K562 (cell line): Measurements from ENCODE around the gene RARS1. TPM values are rescaled to one million over a fixed set of nuclear protein-coding genes. Genes with fewer than 3 reads are reported as not detected.

Experiments used
- ATAC-seq: fragments of 200-7000 bp; cut with Tn5 transposase; 3 replicates; pipeline ENCODE4 v1.9.1; 2020; ENCODE audit warnings: moderate library complexity
- BruUV-seq: library from RNA; stranded (reverse); fragments of 400-500 nt; replicated peaks from 2 replicates; lab custom pipeline; 2021; lab: Mats Ljungman, UMichigan
- CTCF ChIA-PET: fragments of 300-600 bp; formaldehyde crosslinking; extraction: SDS; loops from one replicate; lab custom pipeline; 2021; ENCODE audit warnings: low intra/inter-chr PET ratio; lab: Yijun Ruan, JAX
- POLR2A ChIA-PET: fragments of 300-600, 350-650 bp; sonication (Branson Sonifier 250); formaldehyde crosslinking; extraction: SDS; loops from one replicate; lab custom pipeline; 2021; ENCODE audit warnings: antibody characterized with exemption, inconsistent platforms; lab: Yijun Ruan, JAX
- DNase-seq, 4 experiments: peaks; one replicate each; pipeline versions ENCODE4 v3.0.0 to v3.0.0-alpha.2; 2011 to 2018; ENCODE audit warnings: low spot score in 3 of 4, mixed read lengths in 3 of 4; ENCODE audit errors: extremely low read depth in 1 of 4
- FAIRE-seq: peaks from 2 replicates; lab custom pipeline; 2011; peaks lifted over from hg19 to GRCh38; lab: Jason Lieb, UNC
- H2AFZ ChIP-seq: 2 replicates; pipeline ENCODE4 v1.6.0; 2011; ENCODE audit warnings: low read depth, low read length, control low read depth, inconsistent platforms
- H3K27ac ChIP-seq: fragments of 200-600 bp; 3 replicates; pipeline ENCODE4 v1.8.0; 2011; ENCODE audit warnings: low read depth, mild to moderate bottlenecking, control low read depth, inconsistent platforms, low read length, moderate library complexity, mixed read lengths; ENCODE audit errors: extremely low read depth
- H3K27me3 ChIP-seq, 2 experiments: fragments of 300-600 bp in 1 of 2; 2 replicates in 1 of 2; 3 replicates in 1 of 2; pipeline versions ENCODE4 v1.6.0 to v1.8.0; 2011; ENCODE audit warnings: inconsistent platforms in 2 of 2, low read length in 2 of 2, mild to moderate bottlenecking in 1 of 2, mixed read lengths in 1 of 2, moderate library complexity in 1 of 2; ENCODE audit not compliant: control insufficient read depth in 2 of 2, insufficient read depth in 2 of 2
- H3K36me3 ChIP-seq: fragments of 300-600 bp; 3 replicates; pipeline ENCODE4 v1.8.0; 2011; ENCODE audit warnings: mild to moderate bottlenecking, low read length, inconsistent platforms; ENCODE audit not compliant: control insufficient read depth, insufficient read depth
- H3K4me1 ChIP-seq, 2 experiments: fragments of 200-600 bp in 1 of 2; replicated peaks in 1 of 2; 2 replicates in 1 of 2; 3 replicates in 1 of 2; pipeline versions ENCODE4 v1.5.1 to v1.8.0; 2011; ENCODE audit warnings: inconsistent platforms in 2 of 2, low read length in 2 of 2, mild to moderate bottlenecking in 1 of 2, mixed read lengths in 1 of 2, moderate library complexity in 1 of 2; ENCODE audit not compliant: control insufficient read depth in 2 of 2, insufficient read depth in 2 of 2
- H3K4me2 ChIP-seq: 2 replicates; pipeline ENCODE4 v1.6.1; 2011; ENCODE audit warnings: low read length, control low read depth, inconsistent platforms, mixed read lengths; ENCODE audit not compliant: insufficient read depth
- H3K4me3 ChIP-seq: fragments of 200-600 bp; sonication (generic), shearing (Covaris generic); 2 replicates; pipeline ENCODE4 v1.5.1; 2016; ENCODE audit warnings: control low read depth, inconsistent platforms
- H3K79me2 ChIP-seq: fragments of 200-600 bp; 3 replicates; pipeline ENCODE4 v1.8.0; 2011; ENCODE audit warnings: low read length, inconsistent platforms; ENCODE audit not compliant: control insufficient read depth, insufficient read depth
- H3K9ac ChIP-seq, 2 experiments: 2 replicates each; pipeline versions ENCODE4 v1.6.0 to v1.6.1; 2011; ENCODE audit warnings: low read depth in 2 of 2, low read length in 2 of 2, control low read depth in 1 of 2, inconsistent platforms in 1 of 2, mild to moderate bottlenecking in 1 of 2, mixed read lengths in 1 of 2; ENCODE audit not compliant: insufficient read depth in 1 of 2
- H3K9me1 ChIP-seq: one replicate; pipeline ENCODE4 v1.6.0; 2011; ENCODE audit warnings: inconsistent platforms, mild to moderate bottlenecking, low read length, moderate library complexity; ENCODE audit not compliant: control insufficient read depth, insufficient read depth
- H3K9me3 ChIP-seq: replicated peaks from 2 replicates; pipeline ENCODE4 v1.5.1; 2011; ENCODE audit warnings: low read depth, low read length, inconsistent platforms; ENCODE audit not compliant: control insufficient read depth, insufficient read depth
- H4K20me1 ChIP-seq: replicated peaks from 2 replicates; pipeline ENCODE4 v1.6.1; 2011; ENCODE audit warnings: low read length, inconsistent platforms, mixed read lengths; ENCODE audit not compliant: control insufficient read depth, insufficient read depth
- CBFA2T2 ChIP-seq: fragments of 450-650 bp; conservative IDR thresholded peaks from 2 replicates; pipeline ENCODE4 v1.6.1; 2017; ENCODE audit warnings: mild to moderate bottlenecking
- CBFA2T3 ChIP-seq: fragments of 450-650 bp; IDR thresholded peaks from 2 replicates; pipeline ENCODE4 v1.6.1; 2017
- E2F1 ChIP-seq: sonication (generic); formaldehyde crosslinking; IDR thresholded peaks from 2 replicates; pipeline ENCODE4 v1.8.1; 2023; ENCODE audit warnings: mild to moderate bottlenecking, missing genetic modification reagents, moderate library complexity
- MEIS2 ChIP-seq: fragments of 450-650 bp; IDR thresholded peaks from 2 replicates; pipeline ENCODE4 v1.6.1; 2014; ENCODE audit warnings: mild to moderate bottlenecking; ENCODE audit not compliant: partially characterized antibody
- SIRT6 ChIP-seq: IDR thresholded peaks from one replicate; pipeline ENCODE4 v1.6.1; 2012; ENCODE audit warnings: low read depth, mild to moderate bottlenecking, control low read depth, inconsistent platforms, low read length, moderate library complexity
- SLC30A9 ChIP-seq: fragments of 250-450 bp; sonication (Bioruptor Pico); IDR thresholded peaks from 2 replicates; pipeline ENCODE4 v1.8.0; 2022; ENCODE audit warnings: mild to moderate bottlenecking, moderate library complexity
- SREBF2 ChIP-seq: sonication (generic); formaldehyde crosslinking; IDR thresholded peaks from 2 replicates; pipeline ENCODE4 v1.4.0; 2020; ENCODE audit warnings: mild to moderate bottlenecking, missing genetic modification reagents
- ZBTB17 ChIP-seq: fragments of 450-650 bp; formaldehyde crosslinking; IDR thresholded peaks from 2 replicates; pipeline ENCODE4 v1.4.0; 2020; ENCODE audit warnings: mild to moderate bottlenecking
- ZNF23 ChIP-seq: fragments of 250-450 bp; sonication (Bioruptor Pico); IDR thresholded peaks from 2 replicates; pipeline ENCODE4 v1.4.0; 2020; ENCODE audit warnings: mild to moderate bottlenecking
- ZNF263 ChIP-seq: sonication (generic); formaldehyde crosslinking; IDR thresholded peaks from 2 replicates; pipeline ENCODE4 v1.8.0; 2022; ENCODE audit warnings: mild to moderate bottlenecking, missing genetic modification reagents, borderline replicate concordance
- ZNF398 ChIP-seq: fragments of 250-450 bp; sonication (Bioruptor Pico); IDR thresholded peaks from 2 replicates; pipeline ENCODE4 v1.8.0; 2021; ENCODE audit warnings: moderate library complexity, mild to moderate bottlenecking, inconsistent platforms
- WGBS: fragments of 100-300 bp; shearing (Covaris generic); methylation state at CpG from one replicate; pipeline ENCODE4 v1.1.6; 2016; ENCODE audit warnings: low coverage, mixed read lengths; ENCODE audit not compliant: insufficient coverage; ENCODE audit errors: missing lambda C conversion rate; 5-methylcytosine and 5-hydroxymethylcytosine counted together
- in situ Hi-C: fragments of 300-500 bp; cut with MboI; formaldehyde crosslinking; loops from 4 replicates; pipeline ENCODE4 v1.15.0; 2018; ENCODE audit warnings: inconsistent platforms, mixed read lengths
- intact Hi-C: fragments of 100-400 bp; cut with micrococcal nuclease; formaldehyde crosslinking; loops from 2 replicates; pipeline ENCODE4 v1.14.2; 2022
- polyA plus RNA-seq, 8 experiments: library from polyadenylated mRNA; depleted of rRNA in 4 of 8; stranded (reverse) in 5 of 8; unstranded in 3 of 8; fragments of >200 nt; fragmentation: Nextera tagmentation in 2 of 8; fragmentation: Illumina TruSeq in 1 of 8; extraction: Ambion mirVana in 2 of 8; extraction: Trizol in 1 of 8; gene quantifications; 2 replicates each; pipeline versions ENCODE4 v1.2.1 to v1.2.3, GENCODE V29; 2011 to 2014; ENCODE audit warnings: inconsistent platforms in 1 of 8, missing spikeins in 1 of 8
- total RNA-seq, 7 experiments: library from RNA; depleted of rRNA in 6 of 7; stranded (reverse); fragments of >200 nt in 6 of 7; fragmentation: Illumina TruSeq in 2 of 7; extraction: Trizol in 2 of 7; gene quantifications; 2 replicates each; pipeline versions ENCODE4 v1.2.1 to v1.2.3, GENCODE V29; 2011 to 2021; ENCODE audit warnings: low replicate concordance in 1 of 7
- TF ChIP-seq, protein P1 (sequence below), 3 experiments: fragments of 200-800 bp in 1 of 3; fragments of 250-450 bp in 1 of 3; fragments of 450-650 bp in 1 of 3; sonication (Bioruptor Pico) in 1 of 3; sonication (Bioruptor generic) in 1 of 3; formaldehyde crosslinking in 1 of 3; IDR thresholded peaks; 2 replicates each; pipeline versions ENCODE4 v1.6.1 to v1.8.0; 2016 to 2022; ENCODE audit warnings: mild to moderate bottlenecking in 2 of 3, missing genetic modification characterization in 2 of 3, missing compliant biosample characterization in 1 of 3, moderate library complexity in 1 of 3
- TF ChIP-seq, protein P2 (sequence below), 2 experiments: fragments of 200-800 bp in 1 of 2; sonication (Bioruptor generic) in 1 of 2; sonication (generic) in 1 of 2; formaldehyde crosslinking in 1 of 2; IDR thresholded peaks in 1 of 2; conservative IDR thresholded peaks in 1 of 2; 2 replicates each; pipeline versions ENCODE4 v1.5.0 to v1.6.1; 2016 to 2020; ENCODE audit warnings: missing compliant biosample characterization in 1 of 2, missing genetic modification characterization in 1 of 2, missing genetic modification reagents in 1 of 2

Gene RARS1
- total and polyA plus RNA-seq, 9 of the 15 experiments (the other 6 are each of a cell fraction or from before 2014, with no cell fraction given): 109 to 196 (median 139) TPM

DNA sequence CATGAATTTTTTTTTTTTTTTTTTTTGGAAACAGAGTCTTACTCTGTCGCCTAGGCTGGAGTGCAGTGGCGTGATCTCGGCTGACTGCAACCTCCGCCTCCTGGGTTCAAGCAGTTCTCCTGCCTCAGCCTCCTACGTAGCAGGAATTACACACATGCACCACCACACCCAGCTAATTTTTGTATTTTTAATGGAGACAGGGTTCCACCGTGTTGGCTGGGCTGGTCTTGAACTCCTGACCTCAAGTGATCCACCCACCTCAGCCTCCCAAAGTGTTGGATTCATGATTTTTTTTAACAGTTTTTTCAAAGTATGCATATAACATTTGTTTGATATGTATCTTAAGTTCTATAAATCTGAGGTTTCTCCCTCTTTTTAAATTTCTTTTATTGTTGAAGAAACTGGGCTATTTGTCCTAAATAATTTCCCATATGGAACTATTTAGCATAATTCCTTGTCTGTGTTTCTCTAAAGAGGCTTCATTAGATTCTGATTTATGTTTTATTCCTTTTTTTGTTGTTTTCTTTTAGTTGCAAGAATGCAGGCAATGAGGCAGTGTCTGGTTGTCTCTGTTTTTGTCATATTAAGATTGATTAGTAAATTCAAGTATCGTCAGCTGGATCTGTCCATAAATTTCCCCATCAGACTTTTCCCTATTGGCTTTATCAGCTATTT is 16.4 kb downstream of the RARS1 start:
- POLR2A ChIA-PET: interaction anchor here (0.7 kb wide), 2 partner anchors 43 to 161 kb away, joined by 3 read pairs; no protein-coding TSS in a partner anchor
- Histone ChIP-seq H3K4me1 (no peaks in the 10 kb centered on the region), H3K36me3 (peaks cover 74% of the 10 kb centered on the region), H3K9me3 (no peaks in the 10 kb centered on the region), H3K4me3 (no peak overlapping the region), H3K9me1 (no peaks in the 10 kb centered on the region), H3K79me2 (no peaks in the 10 kb centered on the region), H3K27ac (no peak overlapping the region), H3K4me2 (no peak overlapping the region), H2AFZ (no peak overlapping the region), H3K9ac (no peak overlapping the region), H3K27me3 (no peaks in the 10 kb centered on the region), H4K20me1 (no peaks in the 10 kb centered on the region)
- no TSS peak for BruUV-seq
- WGBS: 93% methylated on average over 7 of the region's 7 CpGs
- DNase-seq: no peak
- CTCF ChIA-PET: no interaction called here
- ATAC-seq: no peak
- no peak for FAIRE-seq
- in situ Hi-C loops (no loop called here), intact Hi-C loops (no loop called here)
- TF ChIP-seq SIRT6 (no peak), CBFA2T3 (no peak), MEIS2 (no peak), SREBF2 (CRISPR knock-in tag) (no peak), ZNF398 (CRISPR knock-in tag) (no peak), CBFA2T2 (no peak), ZNF263 (CRISPR knock-in tag) (no peak), ZNF23 (CRISPR knock-in tag) (no peak), E2F1 (CRISPR knock-in tag) (no peak), SLC30A9 (CRISPR knock-in tag) (no peak), ZBTB17 (no peak)
- TF ChIP-seq, protein P1, sequence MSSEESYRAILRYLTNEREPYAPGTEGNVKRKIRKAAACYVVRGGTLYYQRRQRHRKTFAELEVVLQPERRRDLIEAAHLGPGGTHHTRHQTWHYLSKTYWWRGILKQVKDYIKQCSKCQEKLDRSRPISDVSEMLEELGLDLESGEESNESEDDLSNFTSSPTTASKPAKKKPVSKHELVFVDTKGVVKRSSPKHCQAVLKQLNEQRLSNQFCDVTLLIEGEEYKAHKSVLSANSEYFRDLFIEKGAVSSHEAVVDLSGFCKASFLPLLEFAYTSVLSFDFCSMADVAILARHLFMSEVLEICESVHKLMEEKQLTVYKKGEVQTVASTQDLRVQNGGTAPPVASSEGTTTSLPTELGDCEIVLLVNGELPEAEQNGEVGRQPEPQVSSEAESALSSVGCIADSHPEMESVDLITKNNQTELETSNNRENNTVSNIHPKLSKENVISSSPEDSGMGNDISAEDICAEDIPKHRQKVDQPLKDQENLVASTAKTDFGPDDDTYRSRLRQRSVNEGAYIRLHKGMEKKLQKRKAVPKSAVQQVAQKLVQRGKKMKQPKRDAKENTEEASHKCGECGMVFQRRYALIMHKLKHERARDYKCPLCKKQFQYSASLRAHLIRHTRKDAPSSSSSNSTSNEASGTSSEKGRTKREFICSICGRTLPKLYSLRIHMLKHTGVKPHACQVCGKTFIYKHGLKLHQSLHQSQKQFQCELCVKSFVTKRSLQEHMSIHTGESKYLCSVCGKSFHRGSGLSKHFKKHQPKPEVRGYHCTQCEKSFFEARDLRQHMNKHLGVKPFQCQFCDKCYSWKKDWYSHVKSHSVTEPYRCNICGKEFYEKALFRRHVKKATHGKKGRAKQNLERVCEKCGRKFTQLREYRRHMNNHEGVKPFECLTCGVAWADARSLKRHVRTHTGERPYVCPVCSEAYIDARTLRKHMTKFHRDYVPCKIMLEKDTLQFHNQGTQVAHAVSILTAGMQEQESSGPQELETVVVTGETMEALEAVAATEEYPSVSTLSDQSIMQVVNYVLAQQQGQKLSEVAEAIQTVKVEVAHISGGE (CRISPR knock-in tag; IDR thresholded peaks at IDR 0.05): no peak
- TF ChIP-seq, protein P2, sequence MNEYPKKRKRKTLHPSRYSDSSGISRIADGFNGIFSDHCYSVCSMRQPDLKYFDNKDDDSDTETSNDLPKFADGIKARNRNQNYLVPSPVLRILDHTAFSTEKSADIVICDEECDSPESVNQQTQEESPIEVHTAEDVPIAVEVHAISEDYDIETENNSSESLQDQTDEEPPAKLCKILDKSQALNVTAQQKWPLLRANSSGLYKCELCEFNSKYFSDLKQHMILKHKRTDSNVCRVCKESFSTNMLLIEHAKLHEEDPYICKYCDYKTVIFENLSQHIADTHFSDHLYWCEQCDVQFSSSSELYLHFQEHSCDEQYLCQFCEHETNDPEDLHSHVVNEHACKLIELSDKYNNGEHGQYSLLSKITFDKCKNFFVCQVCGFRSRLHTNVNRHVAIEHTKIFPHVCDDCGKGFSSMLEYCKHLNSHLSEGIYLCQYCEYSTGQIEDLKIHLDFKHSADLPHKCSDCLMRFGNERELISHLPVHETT (CRISPR knock-in tag; conservative IDR thresholded peaks at IDR 0.05 in 1 of 2, IDR thresholded peaks at IDR 0.05 in 1 of 2): no peak
